GM13976 (cell line): Measurements from ENCODE around the gene TLCD3A.
"Not testable (repeated sequence)": the region's sequence is repeated elsewhere in the genome, so short reads cannot be mapped to it uniquely, and the experiment has no call there.

ENCODE experiments used
- DNase-seq: peaks from one replicate; pipeline ENCODE4 v3.0.0; 2012; ENCODE audit warnings: low spot score
- in situ Hi-C: fragments of 300-500 bp; cut with MboI; formaldehyde crosslinking; loops from one replicate; pipeline ENCODE4 v1.12.0; 2022; ENCODE audit warnings: low sequenced_read_pairs, mixed read lengths, inconsistent platforms; ENCODE audit not compliant: unreplicated experiment
- TF ChIP-seq, protein P1 (sequence below): IDR thresholded peaks from 2 replicates; pipeline ENCODE4 v1.5.1; 2012; ENCODE audit warnings: borderline replicate concordance, mild to moderate bottlenecking; ENCODE audit not compliant: insufficient read depth; ENCODE audit errors: extremely low read depth, missing control alignments, control extremely low read depth

TLCD3A gene

GRCh38 chr17:697682-698081 lies 34.7 kb upstream of the TLCD3A start:
- in situ Hi-C loops = no loop called here
- TF ChIP-seq, protein P1, sequence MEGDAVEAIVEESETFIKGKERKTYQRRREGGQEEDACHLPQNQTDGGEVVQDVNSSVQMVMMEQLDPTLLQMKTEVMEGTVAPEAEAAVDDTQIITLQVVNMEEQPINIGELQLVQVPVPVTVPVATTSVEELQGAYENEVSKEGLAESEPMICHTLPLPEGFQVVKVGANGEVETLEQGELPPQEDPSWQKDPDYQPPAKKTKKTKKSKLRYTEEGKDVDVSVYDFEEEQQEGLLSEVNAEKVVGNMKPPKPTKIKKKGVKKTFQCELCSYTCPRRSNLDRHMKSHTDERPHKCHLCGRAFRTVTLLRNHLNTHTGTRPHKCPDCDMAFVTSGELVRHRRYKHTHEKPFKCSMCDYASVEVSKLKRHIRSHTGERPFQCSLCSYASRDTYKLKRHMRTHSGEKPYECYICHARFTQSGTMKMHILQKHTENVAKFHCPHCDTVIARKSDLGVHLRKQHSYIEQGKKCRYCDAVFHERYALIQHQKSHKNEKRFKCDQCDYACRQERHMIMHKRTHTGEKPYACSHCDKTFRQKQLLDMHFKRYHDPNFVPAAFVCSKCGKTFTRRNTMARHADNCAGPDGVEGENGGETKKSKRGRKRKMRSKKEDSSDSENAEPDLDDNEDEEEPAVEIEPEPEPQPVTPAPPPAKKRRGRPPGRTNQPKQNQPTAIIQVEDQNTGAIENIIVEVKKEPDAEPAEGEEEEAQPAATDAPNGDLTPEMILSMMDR = no peak
- DNase-seq = no peak

GRCh38 chr17:698096-698495 lies 34.3 kb upstream of the TLCD3A start:
- in situ Hi-C loops, DNase-seq: not testable (repeated sequence)

GRCh38 chr17:699345-699744 lies 33.1 kb upstream of the TLCD3A start:
- in situ Hi-C loops = no loop called here
- DNase-seq = no peak
- TF ChIP-seq, protein P1 = no peak

DNA sequence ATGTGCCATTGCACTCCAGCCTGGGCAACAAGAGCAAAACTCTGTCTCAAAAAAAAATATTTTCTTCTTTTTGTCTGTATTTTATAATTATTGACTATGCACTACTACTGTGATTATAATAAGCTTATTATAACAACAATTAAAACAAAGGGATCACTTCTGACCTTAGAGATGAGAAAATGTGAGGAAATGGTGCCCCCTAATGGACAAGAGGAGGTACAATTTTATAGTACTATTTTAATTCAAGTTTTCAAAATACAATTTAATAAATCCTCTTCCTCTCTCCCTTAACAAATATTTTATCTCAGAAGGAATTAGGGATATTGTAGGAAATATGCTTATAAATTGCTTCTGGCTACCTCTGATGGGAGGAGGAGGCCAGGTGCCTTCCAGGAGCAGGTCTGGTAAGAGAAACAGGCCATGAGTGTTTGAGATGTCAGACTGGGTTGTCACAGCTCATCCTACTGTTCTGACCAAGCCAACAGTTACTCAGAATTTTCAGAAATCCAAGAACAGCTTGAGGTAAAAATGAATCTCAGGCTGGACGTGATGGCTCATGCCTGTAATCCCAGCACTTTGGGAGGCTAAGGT lies 31.8 kb upstream of the TLCD3A start:
- in situ Hi-C loops = no loop called here
- peak; percentile 78 for DNase-seq
- TF ChIP-seq, protein P1 = peak; percentile 32

DNA sequence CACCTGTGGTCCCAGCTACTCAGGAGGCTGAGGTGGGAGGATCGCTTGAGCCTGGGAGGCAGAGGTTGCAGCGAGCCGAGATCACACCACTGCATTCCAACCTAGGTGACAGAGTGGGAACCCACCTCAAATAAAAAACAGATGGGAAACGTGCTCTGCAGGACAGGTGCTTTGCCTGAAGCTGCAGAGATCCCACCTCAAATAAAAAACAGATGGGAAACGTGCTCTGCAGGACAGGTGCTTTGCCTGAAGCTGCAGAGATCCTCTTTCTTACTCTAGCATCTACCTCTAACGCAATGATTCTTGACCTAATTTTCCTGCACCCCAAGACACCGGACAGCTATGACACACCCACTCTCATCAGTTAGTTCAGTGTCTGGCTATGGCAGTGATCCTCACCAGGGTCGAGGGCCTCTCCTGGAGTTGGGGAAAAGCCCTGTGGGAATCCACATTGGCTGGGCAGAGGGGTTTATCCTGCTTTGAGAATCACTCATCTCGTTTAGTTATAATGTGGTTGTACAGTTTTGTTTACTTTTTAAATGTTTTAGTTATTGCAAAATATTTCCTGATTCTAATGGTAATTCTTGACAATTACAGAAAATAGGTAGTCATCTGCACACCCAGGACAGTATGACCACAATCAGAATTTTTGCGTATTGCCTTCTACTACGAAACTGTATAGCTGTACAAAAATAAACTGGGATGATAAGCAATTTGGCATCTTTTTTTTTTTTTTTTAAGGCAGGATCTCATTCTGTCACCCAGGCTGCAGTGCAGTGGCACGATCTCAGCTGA lies 29.1 kb upstream of the TLCD3A start:
- in situ Hi-C loops = no loop called here
- DNase-seq = no peak
- TF ChIP-seq, protein P1 = no peak

GRCh38 chr17:704111-704864 lies 28.1 kb upstream of the TLCD3A start:
- in situ Hi-C loops = no loop called here
- TF ChIP-seq, protein P1 = no peak

GRCh38 chr17:705011-705410 lies 27.4 kb upstream of the TLCD3A start:
- DNase-seq = no peak
- in situ Hi-C loops = no loop called here

More at GRCh38 chr17:704111-704864, 28.1 kb upstream of the TLCD3A start:
- no peak for DNase-seq

More at GRCh38 chr17:705011-705410, 27.4 kb upstream of the TLCD3A start:
- TF ChIP-seq, protein P1 = no peak
